SK-N-SH (cell line): ENCODE data around the gene PLD1.

ENCODE experiments used
- GATA2 ChIP-seq: sonication (generic); formaldehyde crosslinking; IDR thresholded peaks from 2 replicates; pipeline ENCODE4 v1.5.0; 2020; ENCODE audit warnings: mild to moderate bottlenecking, missing genetic modification reagents
- RFX5 ChIP-seq: IDR thresholded peaks from 2 replicates; pipeline ENCODE4 v1.6.1; 2012; ENCODE audit warnings: mild to moderate bottlenecking, improper control_type of control experiment, low read length
- TF ChIP-seq, protein P1 (sequence below): fragments of 200-600 bp; sonication (generic); IDR thresholded peaks from 2 replicates; pipeline ENCODE4 v1.6.1; 2017; ENCODE audit warnings: antibody characterized with exemption, mild to moderate bottlenecking, moderate library complexity

DNA sequence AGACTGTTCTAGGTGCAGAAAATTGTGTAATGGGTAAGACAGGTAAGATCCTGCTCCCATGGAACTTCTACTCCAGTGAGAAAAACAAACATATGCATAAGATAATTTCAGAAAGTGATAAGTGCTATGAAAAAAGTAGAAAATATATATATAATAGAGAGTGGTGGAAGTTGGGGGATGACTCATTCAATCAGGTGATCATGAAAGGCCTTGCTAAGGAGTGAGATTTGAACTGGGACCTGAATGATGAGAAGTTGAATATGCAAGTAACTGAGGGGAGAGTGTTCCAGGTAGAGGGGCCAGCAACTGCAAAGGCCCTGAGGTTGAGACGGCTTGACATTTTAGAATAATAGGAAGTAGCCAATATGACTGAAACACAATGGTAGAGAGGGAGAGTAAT lies 257.8 kb downstream of the PLD1 start:
- TF ChIP-seq, protein P1, sequence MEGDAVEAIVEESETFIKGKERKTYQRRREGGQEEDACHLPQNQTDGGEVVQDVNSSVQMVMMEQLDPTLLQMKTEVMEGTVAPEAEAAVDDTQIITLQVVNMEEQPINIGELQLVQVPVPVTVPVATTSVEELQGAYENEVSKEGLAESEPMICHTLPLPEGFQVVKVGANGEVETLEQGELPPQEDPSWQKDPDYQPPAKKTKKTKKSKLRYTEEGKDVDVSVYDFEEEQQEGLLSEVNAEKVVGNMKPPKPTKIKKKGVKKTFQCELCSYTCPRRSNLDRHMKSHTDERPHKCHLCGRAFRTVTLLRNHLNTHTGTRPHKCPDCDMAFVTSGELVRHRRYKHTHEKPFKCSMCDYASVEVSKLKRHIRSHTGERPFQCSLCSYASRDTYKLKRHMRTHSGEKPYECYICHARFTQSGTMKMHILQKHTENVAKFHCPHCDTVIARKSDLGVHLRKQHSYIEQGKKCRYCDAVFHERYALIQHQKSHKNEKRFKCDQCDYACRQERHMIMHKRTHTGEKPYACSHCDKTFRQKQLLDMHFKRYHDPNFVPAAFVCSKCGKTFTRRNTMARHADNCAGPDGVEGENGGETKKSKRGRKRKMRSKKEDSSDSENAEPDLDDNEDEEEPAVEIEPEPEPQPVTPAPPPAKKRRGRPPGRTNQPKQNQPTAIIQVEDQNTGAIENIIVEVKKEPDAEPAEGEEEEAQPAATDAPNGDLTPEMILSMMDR, result no peak
- TF ChIP-seq GATA2 (CRISPR knock-in tag), result no peak
- TF ChIP-seq RFX5, result no peak
